ENCODE results near the gene PI4KA.
"Not testable (repeated sequence)": the region's sequence is repeated elsewhere in the genome, so short reads cannot be mapped to it uniquely, and the experiment has no call there.

Gene PI4KA

DNA sequence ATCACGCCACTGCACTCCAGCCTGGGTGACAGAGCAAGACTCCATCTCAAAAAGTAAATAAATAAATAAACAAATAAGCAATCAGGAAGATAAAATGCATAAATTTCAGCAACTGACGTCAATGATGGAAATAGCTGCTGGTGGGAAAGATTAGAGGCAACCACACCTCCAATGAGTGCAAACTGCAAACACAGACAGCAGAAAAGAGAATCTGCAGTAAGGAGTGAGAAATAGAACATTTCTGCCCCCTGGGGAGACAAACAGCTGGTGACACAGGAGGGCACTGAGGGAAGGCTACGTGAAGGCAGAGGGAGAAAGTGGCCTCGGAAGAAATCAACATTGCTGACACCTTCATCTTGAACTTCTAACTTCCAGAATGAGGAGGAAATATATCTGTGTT is 6.5 kb downstream of the PI4KA start:
- no peak for DNase-seq (ENCODE audit: low read depth in 1 of 2, low spot score in 1 of 2)

GRCh38 chr22:20847318-20847822 is 11.2 kb downstream of the PI4KA start:
- DNase-seq (ENCODE audit: low read depth in 1 of 2, low spot score in 1 of 2) = no peak

DNA sequence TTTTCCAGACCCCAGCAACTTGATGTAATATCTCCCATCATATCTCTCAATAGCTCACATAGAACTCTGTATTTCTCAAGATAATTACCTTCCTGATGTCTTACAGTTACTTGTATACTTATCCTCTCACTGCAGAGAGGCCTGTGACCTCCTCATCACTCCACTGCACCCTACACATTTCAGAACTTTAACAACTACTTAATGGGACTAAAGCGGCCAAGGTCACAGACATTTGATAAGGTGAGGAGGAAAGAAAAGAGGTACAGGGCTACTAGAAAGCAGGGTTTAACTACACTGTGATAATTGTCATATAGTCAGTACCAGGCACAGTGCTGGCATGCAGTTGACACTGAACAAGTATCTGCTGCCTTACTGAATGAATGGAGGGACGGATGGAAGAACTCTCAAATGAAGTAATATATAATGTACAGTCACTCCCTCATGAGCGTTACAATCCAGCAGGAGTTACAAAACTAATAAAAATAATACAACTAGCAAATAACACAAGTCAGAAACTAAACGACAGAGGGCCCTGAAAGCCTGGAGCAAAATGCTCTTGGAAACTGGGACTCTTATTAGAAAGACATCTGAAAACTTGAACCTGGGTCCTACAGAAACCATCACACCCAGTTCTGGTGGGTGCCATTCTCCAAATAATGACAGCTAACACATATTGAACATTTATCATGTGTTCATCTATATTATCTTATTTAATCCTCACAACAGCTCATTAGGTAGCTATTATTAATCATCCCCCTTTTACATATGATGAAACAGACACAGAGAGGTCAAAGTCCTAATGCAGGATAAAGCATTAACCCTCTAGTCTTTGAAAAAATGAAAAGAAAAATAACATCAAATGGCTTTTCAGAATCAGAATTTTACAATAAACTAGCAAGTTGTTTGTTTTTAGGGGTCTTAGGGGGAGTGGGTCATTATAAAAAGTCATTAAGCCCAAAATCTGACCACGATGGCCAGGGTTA is 14.3 kb downstream of the PI4KA start:
- DNase-seq (ENCODE audit: low read depth in 1 of 2, low spot score in 1 of 2) = no peak

DNA sequence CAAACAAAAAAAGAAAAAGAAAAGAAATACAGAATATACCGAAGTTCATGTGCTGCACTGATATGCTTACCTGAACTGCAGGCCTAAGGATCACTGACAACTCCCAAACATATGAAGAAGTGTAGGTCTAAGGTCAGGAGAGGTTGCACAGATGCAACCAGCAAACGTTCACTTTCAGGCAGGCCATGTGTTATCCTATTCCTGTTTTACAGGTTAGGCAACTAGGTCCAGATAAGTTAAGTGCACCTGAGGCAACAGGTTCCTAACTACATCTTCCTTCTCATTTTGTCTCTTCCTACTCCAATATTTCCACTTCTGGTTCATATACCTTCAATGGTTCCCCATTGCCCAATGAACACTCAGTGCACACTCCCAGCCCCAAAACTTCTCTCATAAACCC is 15.1 kb downstream of the PI4KA start:
- DNase-seq (ENCODE audit: low read depth in 1 of 2, low spot score in 1 of 2) = no peak

- DNase-seq (ENCODE audit: low read depth in 1 of 2, low spot score in 1 of 2) = no peak
Observed at GRCh38 chr22:20840646-20841371, 17.8 kb downstream of the PI4KA start.

DNA sequence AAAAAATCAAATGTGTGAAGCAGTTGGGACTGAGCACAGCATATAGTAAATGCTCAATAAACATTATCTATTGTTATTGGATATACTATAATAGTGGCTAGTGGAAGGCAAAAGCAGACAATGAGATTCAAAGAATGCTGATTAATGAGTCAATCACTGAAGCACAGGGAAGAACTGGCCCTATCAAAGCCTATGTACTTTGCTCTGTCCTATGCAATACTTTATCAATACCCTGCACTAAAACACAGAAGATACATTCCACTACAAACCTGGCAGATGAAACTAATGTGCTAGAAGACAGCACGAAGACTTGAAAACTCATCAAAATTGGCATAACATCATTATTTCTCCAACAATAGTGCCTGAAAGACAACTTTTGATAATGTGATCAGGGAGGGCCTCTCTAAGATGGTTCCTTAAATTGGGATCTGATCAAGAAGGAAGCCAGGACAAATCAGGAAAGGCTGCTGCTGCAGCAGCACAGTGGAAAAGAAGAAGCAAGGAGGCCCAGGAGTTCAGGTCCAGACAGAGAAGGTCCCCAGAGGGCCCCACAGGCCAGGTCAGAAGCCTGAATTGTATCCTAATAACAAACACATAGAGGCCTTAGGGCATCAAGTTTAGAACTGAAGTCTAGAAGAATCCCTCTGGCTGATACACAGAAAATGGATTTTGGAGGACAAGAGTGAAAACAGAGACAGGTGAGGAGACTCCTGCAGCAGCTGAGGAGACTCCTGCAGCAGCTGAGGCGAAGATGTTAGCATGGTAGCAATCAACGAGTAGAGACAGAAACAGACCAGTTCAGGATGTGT is 18.6 kb downstream of the PI4KA start:
- no peak for DNase-seq (ENCODE audit: low read depth in 1 of 2, low spot score in 1 of 2)

DNA sequence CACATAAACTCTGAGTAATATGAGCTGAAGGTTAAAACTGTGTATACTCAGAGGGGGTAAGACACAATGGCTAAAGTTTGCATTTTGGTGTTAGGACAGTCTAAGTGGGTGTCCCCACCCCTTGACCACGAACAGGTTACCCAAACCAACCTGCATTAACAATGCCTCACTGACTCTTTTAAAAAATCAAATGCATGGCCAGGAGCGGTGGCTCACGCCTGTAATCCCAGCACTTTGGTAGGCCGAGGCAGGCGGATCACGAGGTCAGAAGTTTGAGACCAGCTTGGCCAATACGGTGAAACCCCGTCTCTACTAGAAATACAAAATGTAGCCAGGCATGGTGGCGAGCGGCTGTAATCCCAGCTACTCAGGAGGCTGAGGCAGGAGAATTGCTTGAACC is 19.3 kb downstream of the PI4KA start:
- not testable (repeated sequence) for DNase-seq (ENCODE audit: low read depth in 1 of 2, low spot score in 1 of 2)

- no peak for DNase-seq (ENCODE audit: low read depth in 1 of 2, low spot score in 1 of 2)
Observed at GRCh38 chr22:20836987-20837823, 21.4 kb downstream of the PI4KA start.

- no peak for DNase-seq (ENCODE audit: low read depth in 1 of 2, low spot score in 1 of 2)
Observed at GRCh38 chr22:20834725-20835124, 23.9 kb downstream of the PI4KA start.

DNA sequence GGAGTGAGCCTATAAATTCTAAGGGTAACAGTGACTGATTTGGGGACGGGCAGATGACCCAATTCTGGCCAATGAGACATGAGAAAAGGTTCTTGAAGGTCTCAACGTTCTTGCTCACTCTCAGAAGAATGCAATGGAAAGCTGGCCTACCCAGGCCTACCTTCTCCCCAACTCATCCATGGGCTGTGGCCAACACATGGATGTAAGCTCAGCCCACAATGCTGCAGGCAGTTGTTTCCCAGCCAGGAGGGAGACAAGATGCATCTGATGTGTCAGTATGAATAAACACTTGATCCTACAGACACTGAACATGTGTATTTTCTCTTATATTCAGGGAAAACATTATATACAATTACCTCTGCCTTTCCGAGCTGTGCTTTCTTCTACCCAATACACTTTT is 24.4 kb downstream of the PI4KA start:
- DNase-seq (ENCODE audit: low read depth in 1 of 2, low spot score in 1 of 2) = no peak

GRCh38 chr22:20833225-20833665 is 25.4 kb downstream of the PI4KA start:
- no peak for DNase-seq (ENCODE audit: low read depth in 1 of 2, low spot score in 1 of 2)

GRCh38 chr22:20829491-20830134 is 29.0 kb downstream of the PI4KA start:
- DNase-seq (ENCODE audit: low read depth in 1 of 2, low spot score in 1 of 2) = no peak

GRCh38 chr22:20826373-20827152 is 32.0 kb downstream of the PI4KA start:
- DNase-seq (ENCODE audit: low read depth in 1 of 2, low spot score in 1 of 2) = not testable (repeated sequence)

DNA sequence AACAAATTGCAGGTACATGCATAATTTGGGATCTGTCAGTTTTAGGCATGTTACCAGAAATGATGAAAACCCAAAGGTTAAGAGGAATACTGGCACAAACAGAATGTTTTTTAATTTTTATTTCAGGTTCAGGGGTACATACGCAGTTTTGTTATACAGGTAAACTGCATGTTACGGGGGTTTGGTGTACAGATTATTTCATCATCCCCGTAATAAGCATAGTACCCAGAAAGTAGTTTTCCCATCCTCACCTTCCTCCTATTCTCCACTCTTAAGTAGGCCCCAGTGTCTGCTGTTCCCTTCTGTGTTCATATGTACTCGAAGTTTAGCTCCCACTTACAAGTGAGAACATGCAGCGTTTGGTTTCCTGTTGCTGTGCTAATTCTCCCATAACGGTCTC is 33.0 kb downstream of the PI4KA start:
- no peak for DNase-seq (ENCODE audit: low read depth in 1 of 2, low spot score in 1 of 2)

DNA sequence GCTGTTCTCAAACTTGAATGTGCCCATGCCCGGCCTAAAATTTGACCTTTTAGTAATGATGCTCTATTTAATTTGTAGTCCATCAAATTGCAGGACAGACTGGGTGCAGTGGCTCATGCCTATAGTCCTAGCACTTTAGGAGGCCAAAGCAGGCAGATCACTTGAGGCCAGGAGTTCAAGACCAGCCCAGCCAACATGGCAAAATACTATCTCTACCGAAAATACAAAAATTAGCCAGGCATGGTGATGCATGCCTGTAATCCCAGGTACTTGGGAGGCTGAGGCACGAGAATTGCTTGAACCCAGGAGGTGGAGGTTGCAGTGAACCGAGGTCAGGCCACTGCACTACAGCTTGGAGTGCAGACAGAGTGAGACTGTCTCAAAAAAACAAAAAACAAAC is 33.4 kb downstream of the PI4KA start:
- not testable (repeated sequence) for DNase-seq (ENCODE audit: low read depth in 1 of 2, low spot score in 1 of 2)

DNA sequence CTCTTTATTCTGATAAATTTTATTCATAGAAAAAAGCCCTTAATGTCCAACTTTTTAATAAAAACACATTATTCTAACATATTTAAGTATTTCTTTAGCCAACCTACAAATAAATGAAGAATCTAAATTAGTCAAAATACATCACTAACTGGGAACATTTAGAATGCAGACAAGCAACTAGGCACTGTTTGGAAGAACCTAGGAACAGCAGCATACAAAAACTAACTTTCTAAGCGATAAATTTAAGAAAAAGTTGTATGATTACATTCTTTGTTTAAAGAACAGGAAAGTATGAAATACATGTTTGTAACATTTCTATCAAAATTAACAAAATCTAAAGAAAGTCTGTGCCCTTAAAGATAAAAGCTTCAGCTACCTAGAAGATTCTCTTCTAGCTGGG is 35.3 kb downstream of the PI4KA start:
- DNase-seq (ENCODE audit: low read depth in 1 of 2, low spot score in 1 of 2) = no peak

GRCh38 chr22:20822240-20822639 is 36.4 kb downstream of the PI4KA start:
- no peak for DNase-seq (ENCODE audit: low read depth in 1 of 2, low spot score in 1 of 2)

GRCh38 chr22:20821717-20822239 is 36.8 kb downstream of the PI4KA start:
- DNase-seq (ENCODE audit: low read depth in 1 of 2, low spot score in 1 of 2) = not testable (repeated sequence)

DNA sequence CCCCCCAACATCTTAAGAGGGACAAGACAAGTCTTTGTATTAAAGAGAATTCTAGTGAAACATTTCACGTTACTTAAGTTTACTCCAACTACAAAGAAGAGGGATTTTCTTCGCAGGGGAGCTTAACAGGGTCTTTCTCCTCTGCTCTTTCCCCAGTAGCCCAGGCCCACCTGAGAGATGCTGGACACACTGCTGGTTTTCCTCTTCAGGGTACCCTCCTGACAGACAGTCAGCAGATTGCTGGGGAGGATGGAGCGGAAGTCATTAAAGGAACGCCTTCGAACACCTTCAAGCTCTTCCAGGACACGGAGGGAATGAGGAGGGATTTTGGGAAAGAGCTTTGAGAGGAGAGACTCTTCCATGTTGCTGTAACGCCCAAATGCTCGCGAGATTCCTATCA is 39.1 kb downstream of the PI4KA start:
- no peak for DNase-seq (ENCODE audit: low read depth in 1 of 2, low spot score in 1 of 2)

Data from activated CD4-positive, alpha-beta T cell treated with anti-CD3 and anti-CD28 coated beads, Interleukin-2, amount 50 U/mL, for 24 hours (primary cell).